Ecto neural progenitor cell (in vitro differentiated cells): ENCODE data around the gene CGB1.
A peak's percentile ranks its signal among the peaks of the same experiment; 100 is the strongest.
"Not testable (repeated sequence)": the region's sequence is repeated elsewhere in the genome, so short reads cannot be mapped to it uniquely, and the experiment has no call there.

ENCODE experiments used
- DNase-seq: peaks from one replicate; pipeline ENCODE4 v3.0.0-alpha.2; 2018; ENCODE audit warnings: low spot score

The CGB1 gene

GRCh38 chr19:49020931-49021895, 15.5 kb downstream of the CGB1 start:
- DNase-seq = no peak

- no peak for DNase-seq
Measured at GRCh38 chr19:49020342-49020741, 16.4 kb downstream of the CGB1 start.

GRCh38 chr19:49019242-49019932, 17.3 kb downstream of the CGB1 start:
- DNase-seq = peak; percentile 88

- DNase-seq = not testable (repeated sequence)
Measured at GRCh38 chr19:49018388-49019241, 18.1 kb downstream of the CGB1 start.

GRCh38 chr19:49017666-49018351, 18.9 kb downstream of the CGB1 start:
- peak; percentile 74 for DNase-seq

GRCh38 chr19:49017041-49017665, 19.5 kb downstream of the CGB1 start, which contains the start of gene LHB:
TSS of gene LHB (minus strand) at chr19:49017091. CDS start at chr19:49017081, 10 bp downstream.
- DNase-seq = no peak

- no peak for DNase-seq
Measured at GRCh38 chr19:49016067-49016839, 20.4 kb downstream of the CGB1 start.

GRCh38 chr19:49014870-49015255, 21.8 kb downstream of the CGB1 start:
- DNase-seq = no peak

GRCh38 chr19:49014123-49014869, 22.4 kb downstream of the CGB1 start:
- DNase-seq = no peak

- DNase-seq = no peak
Measured at GRCh38 chr19:49011194-49011593, 25.5 kb downstream of the CGB1 start.

GRCh38 chr19:49010453-49010852, 26.2 kb downstream of the CGB1 start:
- no peak for DNase-seq

GRCh38 chr19:49009828-49010227, 26.9 kb downstream of the CGB1 start:
- DNase-seq = no peak

- no peak for DNase-seq
Measured at GRCh38 chr19:49006905-49007304, 29.8 kb downstream of the CGB1 start.

GRCh38 chr19:49004964-49005614, 31.6 kb downstream of the CGB1 start:
- DNase-seq = no peak

GRCh38 chr19:49004133-49004532, 32.6 kb downstream of the CGB1 start:
- DNase-seq = no peak

- DNase-seq = peak; percentile 87
Measured at GRCh38 chr19:48999481-49000325, 37.0 kb downstream of the CGB1 start.

GRCh38 chr19:48997972-48998371, 38.7 kb downstream of the CGB1 start:
- DNase-seq = peak; percentile 82

GRCh38 chr19:48994035-48994386, 42.7 kb downstream of the CGB1 start:
- DNase-seq = no peak
